MM.1S (cell line): ENCODE data around the gene IDI2.
A peak's percentile ranks its signal among the peaks of the same experiment; 100 is the strongest.

Source experiments
- DNase-seq: peaks from one replicate; pipeline ENCODE4 v3.0.0-alpha.2; 2015
- H2AFZ ChIP-seq: fragments of 300-600 bp; sonication (generic); 2 replicates; pipeline ENCODE4 v1.6.0; 2016; ENCODE audit warnings: antibody characterized with exemption, low read length
- H3F3A ChIP-seq: fragments of 300-600 bp; sonication (generic); 2 replicates; pipeline ENCODE4 v1.6.1; 2016; ENCODE audit warnings: mild to moderate bottlenecking, antibody characterized with exemption, low read length, moderate library complexity, mixed read lengths; ENCODE audit not compliant: insufficient read depth
- H3K27ac ChIP-seq: fragments of 300-600 bp; sonication (generic); 2 replicates; pipeline ENCODE4 v1.5.1; 2016; ENCODE audit warnings: mild to moderate bottlenecking, low read length
- H3K27me3 ChIP-seq: fragments of 300-600 bp; sonication (generic); replicated peaks from 2 replicates; pipeline ENCODE4 v1.6.0; 2016; ENCODE audit warnings: low read length; ENCODE audit not compliant: insufficient read depth
- H3K36me3 ChIP-seq: fragments of 300-600 bp; sonication (generic); replicated peaks from 2 replicates; pipeline ENCODE4 v1.6.1; 2016; ENCODE audit warnings: mild to moderate bottlenecking, low read length, mixed read lengths; ENCODE audit not compliant: insufficient read depth
- H3K4me1 ChIP-seq: fragments of 300-600 bp; sonication (generic); 2 replicates; pipeline ENCODE4 v1.6.1; 2016; ENCODE audit warnings: low read length, mixed read lengths
- H3K4me2 ChIP-seq: fragments of 300-600 bp; sonication (generic); 2 replicates; pipeline ENCODE4 v1.6.0; 2016; ENCODE audit warnings: low read depth, low read length
- H3K4me3 ChIP-seq: fragments of 300-600 bp; sonication (generic); 2 replicates; pipeline ENCODE4 v1.5.1; 2016; ENCODE audit warnings: low read length, mixed read lengths
- H3K79me2 ChIP-seq: fragments of 300-600 bp; sonication (generic); 2 replicates; pipeline ENCODE4 v1.6.1; 2016; ENCODE audit warnings: mixed run types, low read length, mixed read lengths
- H3K9ac ChIP-seq: fragments of 300-600 bp; sonication (generic); 2 replicates; pipeline ENCODE4 v1.6.1; 2016; ENCODE audit warnings: low read length, mixed read lengths
- H3K9me2 ChIP-seq: fragments of 300-600 bp; sonication (generic); replicated peaks from 2 replicates; pipeline ENCODE4 v1.6.1; 2016; ENCODE audit warnings: mild to moderate bottlenecking, low read length, mixed read lengths; ENCODE audit not compliant: insufficient read depth
- H3K9me3 ChIP-seq: fragments of 300-600 bp; sonication (generic); replicated peaks from 2 replicates; pipeline ENCODE4 v1.6.1; 2016; ENCODE audit warnings: mild to moderate bottlenecking, low read length, mixed read lengths; ENCODE audit not compliant: insufficient read depth
- H4K20me1 ChIP-seq: fragments of 300-600 bp; sonication (generic); 2 replicates; pipeline ENCODE4 v1.6.1; 2016; ENCODE audit warnings: mild to moderate bottlenecking, low read length, moderate library complexity, mixed read lengths; ENCODE audit not compliant: insufficient read depth
- EZH2 ChIP-seq: fragments of 300-600 bp; sonication (generic); optimal IDR thresholded peaks from 2 replicates; pipeline ENCODE3; 2017; ENCODE audit warnings: low read depth, mild to moderate bottlenecking, antibody characterized with exemption, low read length, mixed read lengths
- EZH2phosphoT487 ChIP-seq: fragments of 300-600 bp; sonication (generic); IDR thresholded peaks from 2 replicates; pipeline ENCODE4 v1.6.1; 2018; ENCODE audit warnings: antibody characterized with exemption, low read length
- TF ChIP-seq, protein P1 (sequence below): fragments of 300-600 bp; sonication (generic); IDR thresholded peaks from 2 replicates; pipeline ENCODE4 v1.5.1; 2016; ENCODE audit warnings: antibody characterized with exemption, low read length, mixed read lengths

The IDI2 gene

DNA sequence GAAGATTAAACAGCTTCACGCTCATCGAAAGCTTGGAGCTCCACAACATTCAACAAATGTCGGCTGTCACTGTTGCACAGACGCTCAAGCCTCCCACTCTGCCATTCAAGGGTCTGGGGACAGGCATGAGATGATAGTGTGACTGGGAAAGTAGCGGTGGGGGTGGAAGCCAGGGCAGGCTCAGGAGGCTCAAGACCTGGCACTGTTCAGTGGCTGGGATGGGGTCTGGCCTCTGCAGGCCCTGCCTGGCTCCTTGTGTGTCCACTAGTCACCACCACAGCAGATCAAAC, 50.9 kb downstream of the IDI2 start:
- Histone ChIP-seq H3K4me2 (no peak overlapping the region), H3K9me2 (no peaks in the 10 kb centered on the region), H3K4me1 (no peaks in the 10 kb centered on the region), H3K27ac (no peak overlapping the region), H3K36me3 (no peaks in the 10 kb centered on the region), H3K27me3 (no peaks in the 10 kb centered on the region), H3K9ac (no peak overlapping the region), H2AFZ (no peak overlapping the region), H3K9me3 (0 out of 2 replicates have a peak, but pooled peaks cover 4% of the 10 kb centered on the region), H3K4me3 (no peak overlapping the region), H4K20me1 (no peaks in the 10 kb centered on the region), H3F3A (no peaks in the 10 kb centered on the region), H3K79me2 (no peaks in the 10 kb centered on the region)
- DNase-seq, result no peak
- TF ChIP-seq, protein P1, sequence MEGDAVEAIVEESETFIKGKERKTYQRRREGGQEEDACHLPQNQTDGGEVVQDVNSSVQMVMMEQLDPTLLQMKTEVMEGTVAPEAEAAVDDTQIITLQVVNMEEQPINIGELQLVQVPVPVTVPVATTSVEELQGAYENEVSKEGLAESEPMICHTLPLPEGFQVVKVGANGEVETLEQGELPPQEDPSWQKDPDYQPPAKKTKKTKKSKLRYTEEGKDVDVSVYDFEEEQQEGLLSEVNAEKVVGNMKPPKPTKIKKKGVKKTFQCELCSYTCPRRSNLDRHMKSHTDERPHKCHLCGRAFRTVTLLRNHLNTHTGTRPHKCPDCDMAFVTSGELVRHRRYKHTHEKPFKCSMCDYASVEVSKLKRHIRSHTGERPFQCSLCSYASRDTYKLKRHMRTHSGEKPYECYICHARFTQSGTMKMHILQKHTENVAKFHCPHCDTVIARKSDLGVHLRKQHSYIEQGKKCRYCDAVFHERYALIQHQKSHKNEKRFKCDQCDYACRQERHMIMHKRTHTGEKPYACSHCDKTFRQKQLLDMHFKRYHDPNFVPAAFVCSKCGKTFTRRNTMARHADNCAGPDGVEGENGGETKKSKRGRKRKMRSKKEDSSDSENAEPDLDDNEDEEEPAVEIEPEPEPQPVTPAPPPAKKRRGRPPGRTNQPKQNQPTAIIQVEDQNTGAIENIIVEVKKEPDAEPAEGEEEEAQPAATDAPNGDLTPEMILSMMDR, result no peak
- TF ChIP-seq EZH2phosphoT487, result no peak

DNA sequence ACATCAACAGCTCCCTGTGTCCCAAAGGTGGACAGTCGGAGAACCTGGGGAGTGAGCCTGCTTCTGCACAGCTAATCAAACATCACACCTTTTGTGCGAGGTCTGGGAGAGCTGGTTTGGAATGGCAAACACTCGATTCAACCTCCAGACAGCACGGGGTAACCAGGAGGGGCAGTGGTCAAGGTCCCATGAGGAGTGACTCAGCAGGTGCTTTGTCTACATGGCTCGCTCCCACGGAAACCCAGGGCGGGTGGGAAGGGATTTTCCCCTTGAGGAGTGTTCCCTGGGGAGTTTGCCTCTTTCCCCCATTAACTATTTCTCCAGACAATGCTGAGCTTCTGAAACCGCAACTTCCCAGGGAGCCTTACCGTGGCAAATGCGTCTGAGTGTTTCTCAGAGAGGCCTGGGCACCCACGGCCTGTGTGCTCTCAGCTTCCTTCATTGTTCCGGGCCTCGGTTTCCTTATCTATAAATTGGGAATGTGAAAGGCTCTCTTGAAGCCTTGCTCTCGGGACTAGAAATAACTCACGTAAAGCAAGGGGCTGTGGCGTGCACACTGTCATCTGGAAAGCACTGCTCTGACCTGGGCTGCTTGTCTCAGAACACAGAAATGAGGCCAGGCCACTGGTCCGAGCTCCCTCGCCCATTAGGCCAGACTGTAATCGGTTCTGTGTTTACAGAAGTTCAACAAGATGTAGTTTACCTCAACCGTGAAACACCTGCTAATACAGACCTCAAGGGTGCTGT, 51.4 kb downstream of the IDI2 start:
- TF ChIP-seq, protein P1, result no peak
- no peak for TF ChIP-seq EZH2phosphoT487
- no peak for TF ChIP-seq EZH2
- DNase-seq, result no peak
- Histone ChIP-seq H2AFZ (no peak overlapping the region), H3K4me2 (no peak overlapping the region), H3K4me1 (no peaks in the 10 kb centered on the region), H4K20me1 (no peaks in the 10 kb centered on the region), H3K9ac (no peak overlapping the region), H3K27ac (no peak overlapping the region), H3K27me3 (no peaks in the 10 kb centered on the region), H3K9me3 (0 out of 2 replicates have a peak, but pooled peaks cover 4% of the 10 kb centered on the region), H3K9me2 (no peaks in the 10 kb centered on the region), H3K79me2 (no peaks in the 10 kb centered on the region), H3K4me3 (no peak overlapping the region), H3F3A (no peaks in the 10 kb centered on the region), H3K36me3 (no peaks in the 10 kb centered on the region)

DNA sequence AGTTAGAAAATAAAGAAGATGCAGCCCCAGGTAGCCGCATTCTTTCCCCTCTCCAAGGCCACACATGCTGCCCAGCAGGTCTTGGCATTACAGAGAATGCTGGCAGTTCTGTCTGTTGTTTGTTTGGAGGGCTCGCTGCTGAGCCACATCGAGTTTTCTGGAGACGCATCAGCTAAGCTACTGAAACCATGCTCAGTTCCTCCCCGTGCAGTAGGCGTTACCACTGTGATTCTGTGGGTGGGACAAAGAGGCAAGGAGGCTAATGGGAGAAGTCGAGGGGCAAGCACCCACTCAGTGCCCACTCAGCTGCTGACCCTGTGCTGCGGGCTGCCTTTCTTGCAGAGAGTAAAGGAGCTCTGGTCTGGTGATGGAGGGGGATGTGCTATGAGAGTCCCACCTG, 52.9 kb downstream of the IDI2 start:
- no peak overlapping the region for H3K4me2 ChIP-seq
- no peaks in the 10 kb centered on the region for H3K4me1 ChIP-seq
- H3K27me3 ChIP-seq, result no peaks in the 10 kb centered on the region
- no peak overlapping the region for H3K4me3 ChIP-seq
- H3K9ac ChIP-seq, result no peak overlapping the region
- H3F3A ChIP-seq, result no peaks in the 10 kb centered on the region
- no peaks in the 10 kb centered on the region for H3K9me3 ChIP-seq
- H3K9me2 ChIP-seq, result no peaks in the 10 kb centered on the region
- peak overlapping the region; percentile 24; the same call in 1 of the 2 replicates for H2AFZ ChIP-seq
- TF ChIP-seq EZH2 (no peak), EZH2phosphoT487 (no peak)
- TF ChIP-seq, protein P1, result no peak
- H4K20me1 ChIP-seq, result no peaks in the 10 kb centered on the region
- no peak overlapping the region for H3K27ac ChIP-seq
- DNase-seq, result no peak
- no peaks in the 10 kb centered on the region for H3K36me3 ChIP-seq
- H3K79me2 ChIP-seq, result no peaks in the 10 kb centered on the region
